Upper lobe of left lung (tissue), 4 donors: ENCODE data around the gene CCDC92.

ENCODE experiments used
- CTCF ChIP-seq, 6 experiments: fragments of 450-650 bp in 4 of 6; fragments of 200-600 bp in 2 of 6; sonication (generic) in 2 of 6; IDR thresholded peaks; one replicate each; pipeline ENCODE4 v1.5.1; 2016 to 2019; ENCODE audit warnings: antibody characterized with exemption in 6 of 6
- EP300 ChIP-seq, 4 donors: sonication (generic); formaldehyde crosslinking; IDR thresholded peaks; one replicate each; pipeline ENCODE4 v1.5.1; 2017; ENCODE audit warnings: antibody characterized with exemption in 4 of 4, control low read depth in 2 of 4
- POLR2A ChIP-seq, 4 donors: fragments of 450-650 bp; IDR thresholded peaks; one replicate each; pipeline ENCODE4 v1.5.1; 2016 to 2017; ENCODE audit warnings: antibody characterized with exemption in 4 of 4, mild to moderate bottlenecking in 2 of 4
- POLR2AphosphoS5 ChIP-seq, 2 donors: sonication (generic); formaldehyde crosslinking; IDR thresholded peaks; one replicate each; pipeline ENCODE4 v1.5.1; 2017; ENCODE audit warnings: antibody characterized with exemption in 2 of 2

GRCh38 chr12:123961585-123962345 lies 10.9 kb downstream of the CCDC92 start:
- TF ChIP-seq CTCF (IDR thresholded peaks at IDR 0.05) (no peak), POLR2AphosphoS5 (IDR thresholded peaks at IDR 0.05) (no peak), POLR2A (IDR thresholded peaks at IDR 0.05) (no peak), EP300 (IDR thresholded peaks at IDR 0.05) (no peak)
